CD8-positive, alpha-beta memory T cell (primary cell): ENCODE results near the gene MTNR1B. TPM values are rescaled to one million over a fixed set of nuclear protein-coding genes. Genes with fewer than 3 reads are reported as not detected.

Source experiments
- CTCF ChIA-PET: fragments of 350-600 bp; sonication (Branson Sonifier 250); formaldehyde crosslinking; loops from one replicate; lab custom pipeline; 2021; ENCODE audit warnings: antibody characterized with exemption; lab: Charles Lee
- POLR2A ChIA-PET: fragments of 350-600 bp; sonication (Branson Sonifier 250); formaldehyde crosslinking; loops from one replicate; lab custom pipeline; 2021; ENCODE audit warnings: antibody characterized with exemption; lab: Charles Lee
- DNase-seq, 5 donors: peaks; one replicate each; pipeline versions ENCODE4 v3.0.0 to v3.0.0-alpha.2; 2020 to 2022; ENCODE audit warnings: mixed read lengths in 1 of 5
- H3K27ac ChIP-seq: one replicate; pipeline ENCODE4 v1.7.0; 2013; ENCODE audit warnings: low read depth, mild to moderate bottlenecking, low read length, moderate library complexity
- H3K27me3 ChIP-seq: 2 replicates; pipeline ENCODE4 v1.7.0; 2013; ENCODE audit warnings: low read length, mild to moderate bottlenecking; ENCODE audit not compliant: insufficient read depth, poor library complexity, severe bottlenecking
- H3K36me3 ChIP-seq: 2 replicates; pipeline ENCODE4 v1.7.0; 2013; ENCODE audit warnings: mild to moderate bottlenecking, low read length, moderate library complexity; ENCODE audit not compliant: insufficient read depth
- H3K4me1 ChIP-seq: 2 replicates; pipeline ENCODE4 v1.7.0; 2013; ENCODE audit warnings: mild to moderate bottlenecking, low read length, moderate library complexity; ENCODE audit not compliant: insufficient read depth
- H3K4me3 ChIP-seq: 2 replicates; pipeline ENCODE4 v1.7.0; 2013; ENCODE audit warnings: mild to moderate bottlenecking, low read length
- H3K9me3 ChIP-seq: 2 replicates; pipeline ENCODE4 v1.7.0; 2013; ENCODE audit warnings: mild to moderate bottlenecking, low read length
- H3K27ac Mint-ChIP-seq, 8 donors: one replicate each; pipeline ENCODE4 v1.8.0; 2020 to 2021; ENCODE audit warnings: mixed read lengths in 8 of 8, mild to moderate bottlenecking in 6 of 8, inconsistent platforms in 3 of 8, moderate library complexity in 3 of 8
- H3K27me3 Mint-ChIP-seq, 2 donors: one replicate each; pipeline ENCODE4 v1.8.0; 2020 to 2021; ENCODE audit warnings: mixed read lengths in 2 of 2, mild to moderate bottlenecking in 1 of 2, moderate library complexity in 1 of 2
- H3K36me3 Mint-ChIP-seq, 3 donors: one replicate each; pipeline ENCODE4 v1.8.0; 2020 to 2021; ENCODE audit warnings: mixed read lengths in 3 of 3, inconsistent platforms in 1 of 3, mild to moderate bottlenecking in 1 of 3
- H3K4me1 Mint-ChIP-seq, 3 donors: one replicate each; pipeline ENCODE4 v1.8.0; 2020 to 2021; ENCODE audit warnings: mixed read lengths in 3 of 3, inconsistent platforms in 1 of 3, mild to moderate bottlenecking in 1 of 3
- H3K4me3 Mint-ChIP-seq, 7 donors: one replicate each; pipeline ENCODE4 v1.8.0; 2020 to 2021; ENCODE audit warnings: mixed read lengths in 7 of 7, mild to moderate bottlenecking in 6 of 7, moderate library complexity in 4 of 7, inconsistent platforms in 2 of 7
- H3K9me3 Mint-ChIP-seq, 5 donors: one replicate each; pipeline ENCODE4 v1.8.0; 2020 to 2022; ENCODE audit warnings: mixed read lengths in 5 of 5, mild to moderate bottlenecking in 3 of 5, moderate library complexity in 2 of 5, inconsistent platforms in 1 of 5
- polyA plus RNA-seq: library from polyadenylated mRNA; unstranded; fragments of 300-500 nt; fragmentation: Illumina TruSeq; gene quantifications from one replicate; pipeline ENCODE4 v1.2.3, GENCODE V29; 2021
- total RNA-seq, 2 experiments: library from RNA; stranded (reverse); gene quantifications; one replicate each; pipeline ENCODE4 v1.2.3, GENCODE V29; 2021

Gene MTNR1B
- total and polyA plus RNA-seq, 3 experiments from 2014 or later: not detected

DNA sequence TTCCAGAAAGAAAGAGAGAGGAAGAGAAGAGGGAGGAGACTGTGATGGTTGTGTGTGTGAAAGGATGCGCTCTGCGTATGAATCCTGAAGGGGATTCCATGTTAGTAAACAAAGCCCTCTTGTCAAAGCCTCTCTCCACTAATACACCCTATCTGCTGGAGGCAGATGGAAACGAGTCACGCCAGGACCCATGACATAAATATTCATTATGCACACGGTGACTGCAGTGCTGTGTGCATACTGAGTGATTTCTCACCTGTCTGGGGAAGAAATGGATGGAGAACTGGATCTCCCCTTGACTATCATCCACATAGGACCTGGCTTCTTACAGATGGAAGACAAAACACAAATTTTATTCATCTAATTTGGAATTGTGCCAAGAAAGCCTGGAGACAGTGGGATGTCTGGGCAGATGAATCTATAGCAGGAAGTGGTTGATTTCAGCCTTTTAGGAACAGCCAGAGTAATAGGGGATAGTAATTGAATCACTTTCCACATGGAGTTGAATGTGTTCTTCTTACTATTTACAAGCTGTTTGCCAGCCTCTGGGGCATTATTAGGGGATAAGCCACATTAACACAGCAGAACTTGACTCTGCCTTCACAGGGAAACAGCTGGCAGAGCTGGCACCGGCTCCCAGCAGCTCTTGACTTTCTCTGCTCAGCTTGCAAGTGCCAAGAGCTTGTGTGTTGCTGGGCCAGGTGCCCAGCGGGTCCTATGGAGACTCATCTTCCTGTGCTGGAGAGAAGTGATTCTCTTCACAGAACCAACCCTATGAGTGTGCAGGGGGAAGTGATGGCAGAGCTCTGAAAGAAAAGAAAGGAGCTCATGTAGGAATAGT is 9.0 kb downstream of the MTNR1B start:
- no peaks in the 10 kb centered on the region for H3K9me3 ChIP-seq
- H3K27ac ChIP-seq: no peak overlapping the region
- CTCF ChIA-PET: no interaction called here
- H3K36me3 Mint-ChIP-seq: no peaks in the 10 kb centered on the region
- POLR2A ChIA-PET: no interaction called here
- no peak overlapping the region for H3K27ac Mint-ChIP-seq
- peaks cover 0 to 4% (median 0%) of the 10 kb centered on the region in 5 donors for H3K9me3 Mint-ChIP-seq
- no peak overlapping the region for H3K4me3 ChIP-seq
- H3K27me3 Mint-ChIP-seq: peaks cover 0 to 5% of the 10 kb centered on the region in 2 donors
- H3K4me3 Mint-ChIP-seq: no peak overlapping the region
- DNase-seq: no peak
- no peaks in the 10 kb centered on the region for H3K4me1 Mint-ChIP-seq
- H3K27me3 ChIP-seq: no peaks in the 10 kb centered on the region
- no peaks in the 10 kb centered on the region for H3K4me1 ChIP-seq
- H3K36me3 ChIP-seq: no peaks in the 10 kb centered on the region

DNA sequence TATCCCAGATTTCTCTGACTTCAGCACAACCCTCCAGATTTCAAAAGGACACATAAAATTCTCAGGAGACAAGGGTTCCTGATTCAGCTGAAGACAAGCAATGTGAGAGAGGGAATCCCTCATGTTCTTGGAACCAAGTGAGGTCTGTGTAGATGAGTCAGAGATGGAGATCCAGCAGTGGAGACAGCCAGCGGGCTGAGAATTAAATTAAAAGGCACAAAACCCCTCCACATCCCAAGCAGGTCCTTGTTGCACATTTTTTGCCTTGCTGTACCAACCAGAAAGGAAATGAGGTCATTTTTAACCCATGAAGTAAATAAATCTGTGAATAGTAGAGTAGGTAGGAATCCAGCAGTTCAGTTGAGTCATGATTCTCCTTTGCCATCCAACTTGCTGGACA is 9.7 kb downstream of the MTNR1B start:
- CTCF ChIA-PET: no interaction called here
- POLR2A ChIA-PET: no interaction called here

DNA sequence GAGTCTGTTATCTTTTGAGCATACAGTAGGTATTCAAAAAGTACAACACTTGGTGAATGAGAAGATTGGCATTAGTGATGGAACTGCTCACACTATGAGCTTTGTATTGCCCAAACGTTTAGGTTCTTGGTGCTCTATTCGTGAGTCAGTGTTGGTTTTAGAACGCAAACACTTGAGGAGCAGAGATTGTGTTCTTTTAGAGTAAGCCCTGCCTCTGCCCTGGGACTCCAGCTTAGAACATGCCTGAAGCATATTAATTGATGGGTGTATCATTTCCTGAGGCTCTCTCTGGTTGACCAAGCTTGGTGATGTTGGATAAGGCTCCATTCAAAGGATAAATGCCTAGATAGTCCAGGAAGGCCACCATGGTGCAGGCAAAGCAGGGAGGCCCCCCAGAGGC is 10.9 kb downstream of the MTNR1B start:
- H3K4me3 ChIP-seq: no peak overlapping the region
- H3K27ac ChIP-seq: no peak overlapping the region
- no peak for DNase-seq
- Mint-ChIP-seq H3K27me3 (peaks cover 0 to 4% of the 10 kb centered on the region in 2 donors), H3K27ac (no peak overlapping the region), H3K9me3 (peaks cover 0 to 4% (median 0%) of the 10 kb centered on the region in 5 donors), H3K4me1 (no peaks in the 10 kb centered on the region), H3K36me3 (no peaks in the 10 kb centered on the region), H3K4me3 (no peak overlapping the region)
- CTCF ChIA-PET: no interaction called here
- no peaks in the 10 kb centered on the region for H3K27me3 ChIP-seq
- no peaks in the 10 kb centered on the region for H3K4me1 ChIP-seq
- no peaks in the 10 kb centered on the region for H3K36me3 ChIP-seq
- POLR2A ChIA-PET: no interaction called here
- H3K9me3 ChIP-seq: no peaks in the 10 kb centered on the region

More for the DNA sequence above, 9.7 kb downstream of the MTNR1B start:
- Histone ChIP-seq H3K4me3 (no peak overlapping the region), H3K9me3 (no peaks in the 10 kb centered on the region), H3K36me3 (no peaks in the 10 kb centered on the region), H3K27me3 (no peaks in the 10 kb centered on the region), H3K27ac (no peak overlapping the region), H3K4me1 (no peaks in the 10 kb centered on the region)
- Mint-ChIP-seq H3K27me3 (peaks cover 0 to 4% of the 10 kb centered on the region in 2 donors), H3K27ac (no peak overlapping the region), H3K36me3 (no peaks in the 10 kb centered on the region), H3K4me1 (no peaks in the 10 kb centered on the region), H3K9me3 (peaks cover 0 to 4% (median 0%) of the 10 kb centered on the region in 5 donors), H3K4me3 (no peak overlapping the region)
- DNase-seq: no peak

DNA sequence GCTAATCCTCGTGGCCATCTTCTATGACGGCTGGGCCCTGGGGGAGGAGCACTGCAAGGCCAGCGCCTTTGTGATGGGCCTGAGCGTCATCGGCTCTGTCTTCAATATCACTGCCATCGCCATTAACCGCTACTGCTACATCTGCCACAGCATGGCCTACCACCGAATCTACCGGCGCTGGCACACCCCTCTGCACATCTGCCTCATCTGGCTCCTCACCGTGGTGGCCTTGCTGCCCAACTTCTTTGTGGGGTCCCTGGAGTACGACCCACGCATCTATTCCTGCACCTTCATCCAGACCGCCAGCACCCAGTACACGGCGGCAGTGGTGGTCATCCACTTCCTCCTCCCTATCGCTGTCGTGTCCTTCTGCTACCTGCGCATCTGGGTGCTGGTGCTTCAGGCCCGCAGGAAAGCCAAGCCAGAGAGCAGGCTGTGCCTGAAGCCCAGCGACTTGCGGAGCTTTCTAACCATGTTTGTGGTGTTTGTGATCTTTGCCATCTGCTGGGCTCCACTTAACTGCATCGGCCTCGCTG is 12.1 kb downstream of the MTNR1B start:
- H3K4me1 ChIP-seq: no peaks in the 10 kb centered on the region
- no peak overlapping the region for H3K4me3 ChIP-seq
- Mint-ChIP-seq H3K36me3 (no peaks in the 10 kb centered on the region), H3K4me3 (no peak overlapping the region), H3K9me3 (peaks cover 0 to 5% (median 2%) of the 10 kb centered on the region in 5 donors), H3K27me3 (peaks cover 0 to 4% of the 10 kb centered on the region in 2 donors), H3K4me1 (no peaks in the 10 kb centered on the region), H3K27ac (no peak overlapping the region)
- H3K9me3 ChIP-seq: no peaks in the 10 kb centered on the region
- ChIA-PET CTCF (no interaction called here), POLR2A (no interaction called here)
- no peak for DNase-seq
- no peak overlapping the region for H3K27ac ChIP-seq
- H3K27me3 ChIP-seq: no peaks in the 10 kb centered on the region
- H3K36me3 ChIP-seq: no peaks in the 10 kb centered on the region

DNA sequence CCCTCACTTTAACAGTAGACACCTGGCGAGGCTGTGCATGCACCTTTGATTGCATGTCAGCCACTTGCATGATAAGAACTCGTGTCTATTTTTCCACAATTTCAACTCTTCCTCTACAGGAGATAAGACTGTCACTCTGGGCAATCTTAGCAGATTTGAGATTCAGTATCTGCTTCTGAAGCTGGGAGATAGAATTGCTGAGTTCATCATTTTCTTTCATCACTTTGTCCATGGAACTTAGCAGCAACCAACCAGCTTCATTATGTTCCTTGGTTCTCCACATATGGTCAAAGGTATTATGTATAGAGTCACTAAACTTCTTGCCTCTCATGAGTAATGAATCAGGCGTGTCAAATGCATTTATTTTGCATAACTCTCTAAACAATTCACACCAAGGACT is 17.1 kb downstream of the MTNR1B start:
- ChIA-PET CTCF (no interaction called here), POLR2A (no interaction called here)
- H3K27me3 ChIP-seq: no peaks in the 10 kb centered on the region
- no peak overlapping the region for H3K27ac ChIP-seq
- Mint-ChIP-seq H3K9me3 (peaks cover 4 to 15% (median 8%) of the 10 kb centered on the region in 5 donors), H3K36me3 (no peaks in the 10 kb centered on the region), H3K27me3 (peaks cover 0 to 3% of the 10 kb centered on the region in 2 donors), H3K4me3 (no peak overlapping the region), H3K4me1 (no peaks in the 10 kb centered on the region), H3K27ac (no peak overlapping the region)
- H3K4me3 ChIP-seq: no peak overlapping the region
- no peaks in the 10 kb centered on the region for H3K9me3 ChIP-seq
- H3K4me1 ChIP-seq: no peaks in the 10 kb centered on the region
- no peaks in the 10 kb centered on the region for H3K36me3 ChIP-seq
- no peak for DNase-seq

DNA sequence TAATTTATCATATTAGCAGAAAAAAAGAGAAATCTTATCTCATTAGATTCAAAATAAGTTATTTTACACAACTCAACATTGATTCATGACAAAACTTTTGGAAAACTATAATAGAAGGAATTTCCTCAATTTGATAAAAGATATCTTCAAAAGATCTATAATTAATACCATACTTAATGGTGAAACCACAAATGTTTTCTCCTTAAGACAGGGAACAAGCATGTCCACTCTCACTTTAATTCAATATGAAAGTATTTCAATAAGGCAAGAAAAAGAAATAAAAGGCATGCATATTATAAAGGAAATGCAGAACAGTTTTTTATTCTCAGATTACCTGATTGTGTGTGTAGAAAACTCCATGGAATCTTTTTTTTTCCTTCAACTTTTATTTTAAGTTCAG is 23.6 kb downstream of the MTNR1B start:
- H3K27ac ChIP-seq: no peak overlapping the region
- POLR2A ChIA-PET: no interaction called here

DNA sequence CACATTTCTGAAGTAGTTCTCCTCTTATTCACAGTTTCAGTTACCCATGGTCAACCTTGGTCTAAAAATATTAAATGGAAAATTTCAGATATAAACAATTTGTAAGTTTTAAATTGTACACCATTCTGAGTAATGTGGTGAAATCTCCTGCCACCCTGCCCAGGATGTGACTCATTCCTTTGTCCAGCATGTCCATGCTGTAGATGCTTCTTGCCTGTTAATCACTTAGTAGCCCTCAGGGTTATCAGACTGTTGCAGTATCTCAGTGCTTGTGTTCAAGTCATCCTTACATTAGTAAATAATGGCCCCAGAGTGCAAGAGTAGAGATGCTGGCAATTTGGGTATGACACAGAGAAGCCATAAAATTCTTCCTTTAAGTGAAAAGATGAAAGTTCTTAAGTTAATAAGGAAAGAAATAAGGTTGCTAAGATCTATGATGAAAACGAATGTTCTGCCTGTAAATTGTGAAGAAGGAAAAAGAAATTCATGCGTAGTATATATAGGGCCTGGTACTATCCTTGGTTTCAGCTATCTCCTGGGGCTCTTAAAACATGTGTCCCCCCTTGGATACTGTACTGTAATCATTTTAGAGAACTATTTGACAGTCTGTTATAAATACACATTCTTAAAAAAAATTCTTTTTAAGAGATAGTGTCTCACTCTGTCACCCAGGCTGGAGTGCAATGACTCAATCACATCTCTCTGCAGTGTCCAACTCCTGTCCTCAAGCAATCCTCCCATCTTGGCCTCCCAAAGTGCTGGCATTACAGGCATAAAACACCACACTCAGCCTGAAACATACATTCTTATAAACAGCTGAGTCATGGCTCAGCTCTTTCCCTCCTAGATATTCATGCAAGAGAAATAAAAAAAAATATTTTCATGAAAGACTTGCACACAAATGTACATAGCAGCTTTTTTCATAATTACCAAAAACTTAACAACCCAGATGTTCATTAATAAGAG is 31.3 kb downstream of the MTNR1B start:
- no peaks in the 10 kb centered on the region for H3K4me1 Mint-ChIP-seq
- no peak overlapping the region for H3K27ac ChIP-seq
- DNase-seq: no peak
- H3K4me1 ChIP-seq: no peaks in the 10 kb centered on the region
- no peaks in the 10 kb centered on the region for H3K36me3 ChIP-seq
- ChIA-PET CTCF (no interaction called here), POLR2A (no interaction called here)
- peaks cover 0 to 4% of the 10 kb centered on the region in 2 donors for H3K27me3 Mint-ChIP-seq
- H3K27ac Mint-ChIP-seq: no peak overlapping the region
- no peaks in the 10 kb centered on the region for H3K9me3 ChIP-seq
- no peaks in the 10 kb centered on the region for H3K27me3 ChIP-seq
- no peak overlapping the region for H3K4me3 ChIP-seq
- no peak overlapping the region for H3K4me3 Mint-ChIP-seq
- peaks cover 1 to 8% (median 4%) of the 10 kb centered on the region in 5 donors for H3K9me3 Mint-ChIP-seq
- H3K36me3 Mint-ChIP-seq: no peaks in the 10 kb centered on the region

More for the DNA sequence above, 23.6 kb downstream of the MTNR1B start:
- no peaks in the 10 kb centered on the region for H3K36me3 Mint-ChIP-seq
- peaks cover 0 to 3% of the 10 kb centered on the region in 2 donors for H3K27me3 Mint-ChIP-seq
- no peak overlapping the region for H3K4me3 ChIP-seq
- H3K4me1 ChIP-seq: no peaks in the 10 kb centered on the region
- H3K27me3 ChIP-seq: no peaks in the 10 kb centered on the region
- no peaks in the 10 kb centered on the region for H3K9me3 ChIP-seq
- H3K27ac Mint-ChIP-seq: no peak overlapping the region
- DNase-seq: no peak
- no peak overlapping the region for H3K4me3 Mint-ChIP-seq
- CTCF ChIA-PET: no interaction called here
- H3K4me1 Mint-ChIP-seq: no peaks in the 10 kb centered on the region
- peaks cover 5 to 14% (median 7%) of the 10 kb centered on the region in 5 donors for H3K9me3 Mint-ChIP-seq
- no peaks in the 10 kb centered on the region for H3K36me3 ChIP-seq
